ENCODE results near the gene LIN7A. TPM values are rescaled to one million over a fixed set of nuclear protein-coding genes. Genes with fewer than 3 reads are reported as not detected.
A peak's percentile ranks its signal among the peaks of the same experiment; 100 is the strongest.

Gene LIN7A, protein sequence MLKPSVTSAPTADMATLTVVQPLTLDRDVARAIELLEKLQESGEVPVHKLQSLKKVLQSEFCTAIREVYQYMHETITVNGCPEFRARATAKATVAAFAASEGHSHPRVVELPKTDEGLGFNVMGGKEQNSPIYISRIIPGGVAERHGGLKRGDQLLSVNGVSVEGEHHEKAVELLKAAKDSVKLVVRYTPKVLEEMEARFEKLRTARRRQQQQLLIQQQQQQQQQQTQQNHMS
- 10 to 100 TPM; 10.2 to 31.2 (median 16.5) TPM for total RNA-seq

- no peak for TF ChIP-seq CTCF (IDR thresholded peaks at IDR 0.05)
- TF ChIP-seq POLR2A (IDR thresholded peaks at IDR 0.05), result no peak
- intact Hi-C loops (cut with DNase I; ENCODE audit: low total_unique reads), result no loop called here
- DNase-seq, result peak; percentile 47 to 58
- no peaks in the 10 kb centered on the region for H3K27me3 ChIP-seq
- peak within 1 kb of the TSS; percentile 77 to 89 for H3K4me3 ChIP-seq
- no peaks in the 10 kb centered on the region for H3K36me3 ChIP-seq
- H3K9me3 ChIP-seq, result no peaks in the 10 kb centered on the region
- H3K27ac ChIP-seq, result peak within 1 kb of the TSS; percentile 95 to 96
- no peaks in the 10 kb centered on the region for H3K4me1 ChIP-seq
These were observed at the start of gene LIN7A for GRCh38 chr12:80937391-80938238. TSS of gene LIN7A (minus strand) at chr12:80937934. CDS start at chr12:80937722, 212 bp downstream.

DNA sequence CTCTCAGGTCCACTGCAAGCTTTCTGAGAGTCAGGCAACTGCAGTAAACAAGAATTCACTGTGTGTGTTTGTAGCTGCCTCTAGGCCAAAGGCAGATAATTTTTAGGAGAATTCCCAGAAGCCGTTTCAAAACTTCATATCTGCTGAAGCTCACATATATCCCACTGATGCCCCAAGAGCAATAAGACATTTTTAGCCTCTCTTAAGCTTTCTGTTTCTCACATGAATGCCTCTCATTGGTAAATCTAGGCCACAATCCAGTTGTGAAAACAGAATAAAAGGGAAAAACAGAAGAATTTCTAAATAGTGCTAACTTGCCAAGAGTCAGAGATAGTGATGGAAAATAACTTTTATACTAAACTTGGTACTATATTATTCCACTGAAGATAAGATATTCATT, 48.5 kb upstream of the LIN7A start:
- no peaks in the 10 kb centered on the region for H3K36me3 ChIP-seq
- H3K9me3 ChIP-seq, result no peaks in the 10 kb centered on the region
- H3K4me3 ChIP-seq, result no peak overlapping the region
- DNase-seq, result no peak
- no peaks in the 10 kb centered on the region for H3K4me1 ChIP-seq
- no peak overlapping the region for H3K27ac ChIP-seq
- TF ChIP-seq CTCF (IDR thresholded peaks at IDR 0.05) (no peak), POLR2A (IDR thresholded peaks at IDR 0.05) (no peak)
- intact Hi-C loops (cut with DNase I; ENCODE audit: low total_unique reads), result no loop called here
- H3K27me3 ChIP-seq, result no peaks in the 10 kb centered on the region

DNA sequence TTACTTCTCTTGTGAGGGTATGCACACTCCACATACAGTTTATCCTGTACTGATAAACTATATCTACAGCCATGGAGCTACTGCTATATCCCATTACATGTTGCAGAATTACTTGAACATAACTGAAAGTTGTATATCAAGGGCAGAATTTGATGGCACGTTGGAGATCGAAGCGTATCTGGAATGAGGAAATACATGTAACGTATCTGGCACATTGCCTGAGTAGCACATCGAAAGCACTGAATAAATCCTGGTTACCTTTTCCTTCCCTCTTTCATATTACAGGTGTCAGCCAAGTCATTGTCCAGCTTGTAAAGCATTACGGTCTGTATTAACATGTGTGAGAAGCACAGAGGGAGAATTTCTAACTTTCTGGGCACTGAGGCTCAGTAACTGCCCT, 42.1 kb upstream of the LIN7A start:
- H3K27me3 ChIP-seq, result no peaks in the 10 kb centered on the region
- no peak for TF ChIP-seq CTCF (IDR thresholded peaks at IDR 0.05)
- TF ChIP-seq POLR2A (IDR thresholded peaks at IDR 0.05), result no peak
- no peak for DNase-seq
- H3K9me3 ChIP-seq, result no peaks in the 10 kb centered on the region
- no peak overlapping the region for H3K27ac ChIP-seq
- no peaks in the 10 kb centered on the region for H3K36me3 ChIP-seq
- H3K4me3 ChIP-seq, result no peak overlapping the region
- no peaks in the 10 kb centered on the region for H3K4me1 ChIP-seq
- intact Hi-C loops (cut with DNase I; ENCODE audit: low total_unique reads), result no loop called here

- H3K27ac ChIP-seq, result no peak overlapping the region
- H3K4me1 ChIP-seq, result no peaks in the 10 kb centered on the region
- H3K4me3 ChIP-seq, result no peak overlapping the region
- H3K27me3 ChIP-seq, result no peaks in the 10 kb centered on the region
- H3K9me3 ChIP-seq, result no peaks in the 10 kb centered on the region
- H3K36me3 ChIP-seq, result no peaks in the 10 kb centered on the region
- intact Hi-C loops (cut with DNase I; ENCODE audit: low total_unique reads), result no loop called here
- no peak for DNase-seq
- TF ChIP-seq CTCF (IDR thresholded peaks at IDR 0.05) (no peak), POLR2A (IDR thresholded peaks at IDR 0.05) (no peak)
These were observed 41.5 kb upstream of the LIN7A start for GRCh38 chr12:80979251-80979650.

- intact Hi-C loops (cut with DNase I; ENCODE audit: low total_unique reads), result no loop called here
- no peak overlapping the region for H3K27ac ChIP-seq
- no peaks in the 10 kb centered on the region for H3K4me1 ChIP-seq
- H3K36me3 ChIP-seq, result no peaks in the 10 kb centered on the region
- TF ChIP-seq CTCF (IDR thresholded peaks at IDR 0.05), result no peak
- no peak for TF ChIP-seq POLR2A (IDR thresholded peaks at IDR 0.05)
- H3K27me3 ChIP-seq, result no peaks in the 10 kb centered on the region
- H3K9me3 ChIP-seq, result no peaks in the 10 kb centered on the region
- no peak overlapping the region for H3K4me3 ChIP-seq
- no peak for DNase-seq
These were observed 39.6 kb upstream of the LIN7A start for GRCh38 chr12:80977346-80977745.

All from uterus (tissue), 4 donors.